Hindlimb muscle (tissue), 1 donor: ENCODE measurements around the gene KRT6A. TPM values are rescaled to one million over a fixed set of nuclear protein-coding genes. Genes with fewer than 3 reads are reported as not detected.
"Not testable (repeated sequence)": the region's sequence is repeated elsewhere in the genome, so short reads cannot be mapped to it uniquely, and the experiment has no call there.

Experiments used
- DNase-seq: peaks from one replicate; pipeline ENCODE4 v3.0.0-alpha.2; 2013
- polyA plus RNA-seq: library from polyadenylated mRNA; unstranded; fragments of 120-200 nt; gene quantifications from one replicate; pipeline ENCODE4 v1.2.1, GENCODE V29; 2013; ENCODE audit not compliant: insufficient read length

Gene KRT6A
- polyA plus RNA-seq, 1 donor, result 1.3 TPM

GRCh38 chr12:52455821-52456220 is 37.2 kb downstream of the KRT6A start:
- no peak for DNase-seq

GRCh38 chr12:52454411-52455201 is 38.5 kb downstream of the KRT6A start:
- DNase-seq, result no peak

GRCh38 chr12:52452101-52452500 is 41.0 kb downstream of the KRT6A start, which contains the start of gene KRT6B:
KRT6B (minus strand) TSS chr12:52452146; CDS start chr12:52452078, 68 bp downstream.
- DNase-seq, result no peak

- no peak for DNase-seq
Measured at GRCh38 chr12:52448228-52448627, 44.8 kb downstream of the KRT6A start.

GRCh38 chr12:52447196-52447595 is 45.9 kb downstream of the KRT6A start:
- not testable (repeated sequence) for DNase-seq

- DNase-seq, result no peak
Measured at GRCh38 chr12:52446367-52447045, 46.6 kb downstream of the KRT6A start.

- DNase-seq, result no peak
Measured at GRCh38 chr12:52445876-52446275, 47.2 kb downstream of the KRT6A start.

GRCh38 chr12:52444647-52445595 is 48.1 kb downstream of the KRT6A start:
- no peak for DNase-seq

GRCh38 chr12:52443966-52444365 is 49.1 kb downstream of the KRT6A start:
- no peak for DNase-seq

- DNase-seq, result no peak
Measured at GRCh38 chr12:52442600-52443061, 50.4 kb downstream of the KRT6A start.

- no peak for DNase-seq
Measured at GRCh38 chr12:52441320-52441911, 51.6 kb downstream of the KRT6A start.

- DNase-seq, result no peak
Measured at GRCh38 chr12:52440821-52441319, 52.2 kb downstream of the KRT6A start.

- no peak for DNase-seq
Measured at GRCh38 chr12:52439845-52440244, 53.2 kb downstream of the KRT6A start.

GRCh38 chr12:52439420-52439819 is 53.6 kb downstream of the KRT6A start:
- DNase-seq, result no peak

GRCh38 chr12:52438305-52439301 is 54.5 kb downstream of the KRT6A start:
- DNase-seq, result no peak

GRCh38 chr12:52437508-52437907 is 55.5 kb downstream of the KRT6A start:
- DNase-seq, result no peak
